Endodermal cell (in vitro differentiated cells): Measurements from ENCODE around the gene MORN1. TPM values are rescaled to one million over a fixed set of nuclear protein-coding genes. Genes with fewer than 3 reads are reported as not detected.
A peak's percentile ranks its signal among the peaks of the same experiment; 100 is the strongest.

Experiments
- DNase-seq: peaks from one replicate; pipeline ENCODE4 v3.0.0-alpha.2; 2017
- H3K27ac ChIP-seq: 2 replicates; pipeline ENCODE4 v1.5.1; 2013; ENCODE audit warnings: mild to moderate bottlenecking, low read depth, low read length, moderate library complexity
- H3K27me3 ChIP-seq: 2 replicates; pipeline ENCODE4 v1.6.1; 2013; ENCODE audit warnings: mild to moderate bottlenecking, low read length, moderate library complexity; ENCODE audit not compliant: insufficient read depth, control insufficient read depth, poor library complexity, severe bottlenecking
- H3K36me3 ChIP-seq: 2 replicates; pipeline ENCODE4 v1.7.0; 2013; ENCODE audit warnings: mild to moderate bottlenecking, low read length, moderate library complexity; ENCODE audit not compliant: control insufficient read depth, insufficient read depth
- H3K4me1 ChIP-seq: one replicate; pipeline ENCODE4 v1.7.0; 2013; ENCODE audit warnings: low read length; ENCODE audit not compliant: control insufficient read depth, insufficient read depth
- H3K4me3 ChIP-seq: 2 replicates; pipeline ENCODE4 v1.5.1; 2013; ENCODE audit warnings: mild to moderate bottlenecking, low read length, moderate library complexity
- H3K9ac ChIP-seq: 2 replicates; pipeline ENCODE4 v1.6.1; 2013; ENCODE audit warnings: mild to moderate bottlenecking, low read length, moderate library complexity; ENCODE audit not compliant: poor library complexity, severe bottlenecking; ENCODE audit errors: extremely low read depth
- H3K9me3 ChIP-seq: 2 replicates; pipeline ENCODE4 v1.6.1; 2013; ENCODE audit warnings: mild to moderate bottlenecking, low read length, moderate library complexity; ENCODE audit not compliant: control insufficient read depth
- H3K27ac Mint-ChIP-seq: 2 replicates; pipeline ENCODE4 v1.8.0; 2020; ENCODE audit warnings: mixed read lengths
- H3K27me3 Mint-ChIP-seq: 2 replicates; pipeline ENCODE4 v1.8.0; 2021; ENCODE audit warnings: mild to moderate bottlenecking, mixed read lengths; ENCODE audit not compliant: insufficient read depth
- H3K36me3 Mint-ChIP-seq: 2 replicates; pipeline ENCODE4 v1.8.0; 2020; ENCODE audit warnings: low read depth, mixed read lengths
- H3K4me1 Mint-ChIP-seq: 2 replicates; pipeline ENCODE4 v1.8.0; 2020; ENCODE audit warnings: mixed read lengths
- H3K4me3 Mint-ChIP-seq: 2 replicates; pipeline ENCODE4 v1.8.0; 2020; ENCODE audit warnings: mild to moderate bottlenecking, moderate library complexity, mixed read lengths
- H3K9me3 Mint-ChIP-seq: 2 replicates; pipeline ENCODE4 v1.8.0; 2020; ENCODE audit warnings: mild to moderate bottlenecking, mixed read lengths
- CTCF ChIP-seq: fragments of 200-600 bp; sonication (generic); conservative IDR thresholded peaks from 2 replicates; pipeline ENCODE4 v1.5.0; 2021; ENCODE audit warnings: antibody characterized with exemption, mild to moderate bottlenecking
- WGBS, 2 experiments: methylation state at CpG; one replicate each; pipeline versions ENCODE4 v1.1.5 to v1.1.7; 2013; ENCODE audit warnings: missing lambda C conversion rate in 2 of 2, mixed read lengths in 1 of 2; ENCODE audit not compliant: insufficient coverage in 1 of 2, insufficient read length in 1 of 2; 5-methylcytosine and 5-hydroxymethylcytosine counted together
- total RNA-seq, 2 donors: library from RNA; stranded (reverse); fragmentation: NEBNext Ultra II Directional in 1 of 2; extraction: Animal tissue kit (Norgen Biotek cat#: 25700) in 1 of 2; gene quantifications; 2 replicates in 1 of 2; 3 replicates in 1 of 2; pipeline ENCODE4 v1.2.1, GENCODE V29; 2021

Gene MORN1
- total RNA-seq, 2 donors from 2014 or later = 21.3 to 24.9 TPM

DNA sequence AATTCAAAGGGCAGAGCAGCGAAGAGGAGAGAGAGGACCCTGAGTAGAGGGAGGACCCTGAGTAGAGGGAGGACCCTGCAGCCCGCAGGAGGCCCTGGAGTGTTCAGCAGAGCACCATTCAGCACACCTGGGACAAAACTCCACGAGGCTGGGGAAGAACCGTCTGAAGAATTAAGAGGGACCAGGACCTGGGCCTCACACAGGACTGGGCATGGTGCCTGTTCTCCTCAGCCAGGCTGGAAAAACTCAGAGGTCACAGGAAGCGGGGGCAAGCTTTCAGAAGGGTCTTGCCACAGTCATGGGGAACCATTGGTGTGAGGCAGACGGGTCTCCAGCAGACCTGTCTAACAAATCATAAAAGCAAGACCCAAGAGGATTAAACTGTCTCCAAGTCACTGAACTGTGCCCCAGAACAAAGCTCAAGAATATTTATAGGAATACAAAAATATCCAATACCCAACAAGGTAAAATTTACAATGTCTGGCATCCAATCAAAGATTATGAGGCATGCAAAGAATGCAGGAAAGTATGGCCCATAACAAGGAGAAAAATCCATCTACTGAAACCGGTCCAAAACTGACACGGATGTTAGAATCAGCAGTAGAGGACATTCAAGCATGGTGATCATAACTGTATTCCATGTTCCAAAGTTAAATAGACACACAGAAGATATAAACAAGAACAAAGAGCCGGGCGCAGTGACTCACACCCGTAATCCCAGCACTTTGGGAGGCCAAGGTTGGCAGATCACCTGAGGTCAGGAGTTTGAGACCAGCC lies 30.6 kb downstream of the MORN1 start:
- 88 to 96% methylated on average over 10 to 11 of the region's 11 CpGs for WGBS, 2 experiments
- Histone ChIP-seq H3K4me3 (no peak overlapping the region), H3K36me3 (no peaks in the 10 kb centered on the region), H3K9me3 (peaks cover 9% of the 10 kb centered on the region), H3K4me1 (no peaks in the 10 kb centered on the region), H3K27ac (no peak overlapping the region), H3K9ac (no peak overlapping the region), H3K27me3 (no peaks in the 10 kb centered on the region)
- Mint-ChIP-seq H3K9me3 (peaks cover 17% of the 10 kb centered on the region), H3K4me3 (no peak overlapping the region), H3K4me1 (no peaks in the 10 kb centered on the region), H3K27me3 (no peaks in the 10 kb centered on the region), H3K27ac (no peak overlapping the region), H3K36me3 (peaks cover 5% of the 10 kb centered on the region)
- no peak for TF ChIP-seq CTCF
- DNase-seq = no peak

- Mint-ChIP-seq H3K9me3 (peaks cover 15% of the 10 kb centered on the region), H3K4me3 (no peak overlapping the region), H3K4me1 (no peaks in the 10 kb centered on the region), H3K27me3 (no peaks in the 10 kb centered on the region), H3K27ac (no peak overlapping the region), H3K36me3 (peaks cover 5% of the 10 kb centered on the region)
- no peaks in the 10 kb centered on the region for H3K36me3 ChIP-seq
- no peak overlapping the region for H3K9ac ChIP-seq
- H3K4me1 ChIP-seq = no peaks in the 10 kb centered on the region
- no peak overlapping the region for H3K27ac ChIP-seq
- DNase-seq = no peak
- H3K27me3 ChIP-seq = no peaks in the 10 kb centered on the region
- H3K4me3 ChIP-seq = no peak overlapping the region
- peaks cover 5% of the 10 kb centered on the region for H3K9me3 ChIP-seq
- 87 to 88% methylated on average over 17 to 24 of the region's 24 CpGs for WGBS, 2 experiments
- no peak for TF ChIP-seq CTCF
These were observed 32.4 kb downstream of the MORN1 start for GRCh38 chr1:2358651-2359640.

GRCh38 chr1:2358072-2358471 lies 33.3 kb downstream of the MORN1 start:
- Histone ChIP-seq H3K27me3 (no peaks in the 10 kb centered on the region), H3K36me3 (no peaks in the 10 kb centered on the region), H3K9me3 (no peaks in the 10 kb centered on the region), H3K4me3 (no peak overlapping the region), H3K9ac (no peak overlapping the region), H3K27ac (peak overlapping the region; percentile 38), H3K4me1 (no peaks in the 10 kb centered on the region)
- peaks cover 7% of the 10 kb centered on the region for H3K9me3 Mint-ChIP-seq
- no peaks in the 10 kb centered on the region for H3K4me1 Mint-ChIP-seq
- H3K27ac Mint-ChIP-seq = no peak overlapping the region
- DNase-seq = no peak
- no peaks in the 10 kb centered on the region for H3K27me3 Mint-ChIP-seq
- no peak overlapping the region for H3K4me3 Mint-ChIP-seq
- H3K36me3 Mint-ChIP-seq = peaks cover 5% of the 10 kb centered on the region
- WGBS, 2 experiments = 93 to 97% methylated on average over 13 of the region's 13 CpGs
- no peak for TF ChIP-seq CTCF
